HFFc6 (cell line): ENCODE results near the gene IRS2. TPM values are rescaled to one million over a fixed set of nuclear protein-coding genes. Genes with fewer than 3 reads are reported as not detected.
A peak's percentile ranks its signal among the peaks of the same experiment; 100 is the strongest.

Experiments
- DNase-seq: peaks from one replicate; pipeline ENCODE4 v3.0.0-alpha.2; 2018
- H3K27ac Mint-ChIP-seq: 2 replicates; pipeline ENCODE4 v1.8.0; 2020; ENCODE audit warnings: mild to moderate bottlenecking, mixed read lengths
- H3K27me3 Mint-ChIP-seq: 2 replicates; pipeline ENCODE4 v1.8.0; 2021; ENCODE audit warnings: mild to moderate bottlenecking, moderate library complexity, mixed read lengths; ENCODE audit not compliant: insufficient read depth
- H3K36me3 Mint-ChIP-seq: 2 replicates; pipeline ENCODE4 v1.8.0; 2021; ENCODE audit warnings: low read depth, mixed read lengths
- H3K4me1 Mint-ChIP-seq: 2 replicates; pipeline ENCODE4 v1.8.0; 2020; ENCODE audit warnings: low read depth, mixed read lengths
- H3K4me3 Mint-ChIP-seq: 2 replicates; pipeline ENCODE4 v1.8.0; 2020; ENCODE audit warnings: mild to moderate bottlenecking, moderate library complexity, mixed read lengths
- H3K9me3 Mint-ChIP-seq: 2 replicates; pipeline ENCODE4 v1.8.0; 2020; ENCODE audit warnings: mild to moderate bottlenecking, mixed read lengths
- total RNA-seq, 6 experiments: library from RNA; stranded (reverse); fragmentation: NEBNext Ultra II Directional; extraction: Animal tissue kit (Norgen Biotek cat#: 25700); gene quantifications; 2 replicates in 1 of 6; 3 replicates in 5 of 6; pipeline ENCODE4 v1.2.3, GENCODE V29; 2021
- TF ChIP-seq, protein P1 (sequence below): fragments of 200-600 bp; sonication (generic); IDR thresholded peaks from 2 replicates; pipeline ENCODE4 v1.5.0; 2021; ENCODE audit warnings: antibody characterized with exemption, mild to moderate bottlenecking

IRS2 gene
- total RNA-seq, 6 experiments from 2014 or later: 5.2 to 11.1 (median 5.5) TPM

DNA sequence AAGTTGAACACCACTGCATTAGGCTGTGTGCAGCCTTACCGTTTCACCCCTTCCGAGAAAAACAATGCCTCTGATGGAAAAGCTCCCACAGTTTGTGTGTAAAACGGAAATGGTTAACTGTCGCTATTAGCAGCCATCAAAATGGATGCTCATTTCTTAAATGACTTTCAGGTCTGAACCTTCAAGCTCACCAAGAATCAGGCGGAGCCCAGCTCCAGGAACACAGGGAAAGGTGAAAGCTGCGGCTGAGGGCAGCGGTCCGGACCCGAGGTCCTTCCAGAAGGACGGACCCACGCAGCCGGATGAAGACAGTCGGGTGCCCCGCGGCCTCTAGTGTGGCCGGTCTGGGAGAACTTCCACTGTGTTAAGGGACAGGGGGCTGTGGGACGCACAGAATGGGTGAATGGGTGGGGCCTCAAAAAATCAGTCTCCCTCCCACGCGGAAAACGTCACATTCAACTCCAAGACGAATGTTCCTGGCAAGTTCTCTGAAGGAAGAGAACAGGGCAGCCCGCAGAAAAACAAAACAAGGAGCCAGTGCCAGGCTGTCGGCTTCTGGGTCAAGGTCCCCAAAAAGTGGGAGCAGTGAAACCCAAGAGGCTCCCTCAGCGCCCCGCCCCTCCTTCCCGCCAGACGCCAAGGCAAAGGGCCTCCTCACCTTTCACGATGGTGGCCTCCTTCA, 4.9 kb downstream of the IRS2 start:
- TF ChIP-seq, protein P1, sequence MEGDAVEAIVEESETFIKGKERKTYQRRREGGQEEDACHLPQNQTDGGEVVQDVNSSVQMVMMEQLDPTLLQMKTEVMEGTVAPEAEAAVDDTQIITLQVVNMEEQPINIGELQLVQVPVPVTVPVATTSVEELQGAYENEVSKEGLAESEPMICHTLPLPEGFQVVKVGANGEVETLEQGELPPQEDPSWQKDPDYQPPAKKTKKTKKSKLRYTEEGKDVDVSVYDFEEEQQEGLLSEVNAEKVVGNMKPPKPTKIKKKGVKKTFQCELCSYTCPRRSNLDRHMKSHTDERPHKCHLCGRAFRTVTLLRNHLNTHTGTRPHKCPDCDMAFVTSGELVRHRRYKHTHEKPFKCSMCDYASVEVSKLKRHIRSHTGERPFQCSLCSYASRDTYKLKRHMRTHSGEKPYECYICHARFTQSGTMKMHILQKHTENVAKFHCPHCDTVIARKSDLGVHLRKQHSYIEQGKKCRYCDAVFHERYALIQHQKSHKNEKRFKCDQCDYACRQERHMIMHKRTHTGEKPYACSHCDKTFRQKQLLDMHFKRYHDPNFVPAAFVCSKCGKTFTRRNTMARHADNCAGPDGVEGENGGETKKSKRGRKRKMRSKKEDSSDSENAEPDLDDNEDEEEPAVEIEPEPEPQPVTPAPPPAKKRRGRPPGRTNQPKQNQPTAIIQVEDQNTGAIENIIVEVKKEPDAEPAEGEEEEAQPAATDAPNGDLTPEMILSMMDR: no peak
- Mint-ChIP-seq H3K36me3 (no peaks in the 10 kb centered on the region), H3K4me3 (peak overlapping the region; percentile 83), H3K27ac (peak overlapping the region; percentile 84), H3K9me3 (no peaks in the 10 kb centered on the region), H3K4me1 (peaks cover 53% of the 10 kb centered on the region), H3K27me3 (no peaks in the 10 kb centered on the region; the same call in 1 of the 2 replicates)
- no peak for DNase-seq

GRCh38 chr13:109780845-109781383, 5.5 kb downstream of the IRS2 start:
- H3K27ac Mint-ChIP-seq: peak overlapping the region; percentile 84
- H3K27me3 Mint-ChIP-seq: no peaks in the 10 kb centered on the region; the same call in 1 of the 2 replicates
- H3K4me3 Mint-ChIP-seq: peak overlapping the region; percentile 83
- no peaks in the 10 kb centered on the region for H3K9me3 Mint-ChIP-seq
- H3K36me3 Mint-ChIP-seq: no peaks in the 10 kb centered on the region
- TF ChIP-seq, protein P1: no peak
- DNase-seq: no peak
- H3K4me1 Mint-ChIP-seq: peaks cover 58% of the 10 kb centered on the region

DNA sequence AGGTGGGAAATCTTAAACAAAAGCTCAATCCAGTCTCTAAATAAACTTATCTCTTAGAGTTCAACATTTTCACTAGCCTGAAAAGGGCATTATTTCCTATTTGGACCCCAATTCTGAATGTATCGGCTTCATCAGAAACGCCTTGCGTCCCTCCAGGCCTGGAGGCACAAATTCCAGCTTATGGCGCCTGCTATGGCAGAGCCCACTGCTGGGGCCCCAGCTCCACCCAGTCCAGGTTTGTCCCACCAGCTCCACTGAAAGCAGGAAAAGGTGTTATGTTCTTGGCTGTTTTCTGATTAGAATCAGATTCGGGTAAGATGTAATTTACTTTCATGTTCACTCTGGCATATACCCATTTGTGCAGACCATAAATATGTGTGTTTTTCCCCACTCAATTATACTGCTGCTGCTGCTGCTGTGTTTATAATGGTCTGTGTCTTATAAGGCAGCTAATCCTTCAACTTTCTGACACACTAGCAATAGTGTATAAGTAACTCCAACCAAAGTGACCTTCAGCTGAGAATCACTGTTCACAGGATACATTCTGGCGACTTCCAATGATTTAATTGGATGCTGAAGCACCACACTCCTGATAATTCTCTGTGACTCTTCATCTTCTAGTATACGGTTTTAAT, 6.4 kb downstream of the IRS2 start:
- TF ChIP-seq, protein P1: no peak
- H3K27me3 Mint-ChIP-seq: no peaks in the 10 kb centered on the region; the same call in 1 of the 2 replicates
- H3K27ac Mint-ChIP-seq: peak overlapping the region; percentile 44
- no peak for DNase-seq
- no peaks in the 10 kb centered on the region for H3K36me3 Mint-ChIP-seq
- peak overlapping the region; percentile 83 for H3K4me3 Mint-ChIP-seq
- H3K4me1 Mint-ChIP-seq: peaks cover 67% of the 10 kb centered on the region
- no peaks in the 10 kb centered on the region for H3K9me3 Mint-ChIP-seq

- no peaks in the 10 kb centered on the region; the same call in 1 of the 2 replicates for H3K27me3 Mint-ChIP-seq
- H3K36me3 Mint-ChIP-seq: peaks cover 3% of the 10 kb centered on the region
- H3K9me3 Mint-ChIP-seq: no peaks in the 10 kb centered on the region
- peak overlapping the region; percentile 44 for H3K27ac Mint-ChIP-seq
- H3K4me3 Mint-ChIP-seq: peak overlapping the region; percentile 83
- TF ChIP-seq, protein P1: no peak
- DNase-seq: no peak
- H3K4me1 Mint-ChIP-seq: peaks cover 69% of the 10 kb centered on the region
These were observed 7.3 kb downstream of the IRS2 start for GRCh38 chr13:109779074-109779473.

- Mint-ChIP-seq H3K4me1 (peaks cover 79% of the 10 kb centered on the region), H3K36me3 (peaks cover 11% of the 10 kb centered on the region), H3K4me3 (peak overlapping the region; percentile 53; the same call in 1 of the 2 replicates), H3K9me3 (no peaks in the 10 kb centered on the region), H3K27ac (peak overlapping the region; percentile 58; the same call in 1 of the 2 replicates), H3K27me3 (no peaks in the 10 kb centered on the region; the same call in 1 of the 2 replicates)
- TF ChIP-seq, protein P1: no peak
- DNase-seq: no peak
These were observed 8.3 kb downstream of the IRS2 start for GRCh38 chr13:109778102-109778542.
